Cardiac septum (tissue), 1 donor: ENCODE results near the gene PARL. TPM values are rescaled to one million over a fixed set of nuclear protein-coding genes. Genes with fewer than 3 reads are reported as not detected.

Experiments used
- DNase-seq: peaks from one replicate; pipeline ENCODE4 v3.0.0-alpha.2; 2020; ENCODE audit warnings: low spot score
- intact Hi-C: fragments of 100-400 bp; cut with DNase I; formaldehyde crosslinking; loops from one replicate; pipeline ENCODE4 v1.14.0; 2022
- total RNA-seq: library from RNA; stranded (reverse); fragmentation: NEBNext Ultra II Directional; extraction: Animal tissue kit (Norgen Biotek cat#: 25700); gene quantifications from one replicate; pipeline ENCODE4 v1.2.1, GENCODE V29; 2021
- donor health status: DM: no; HTN: no; CAD: no.

The PARL gene
- total RNA-seq, 1 donor from 2014 or later: 57.2 TPM

DNA sequence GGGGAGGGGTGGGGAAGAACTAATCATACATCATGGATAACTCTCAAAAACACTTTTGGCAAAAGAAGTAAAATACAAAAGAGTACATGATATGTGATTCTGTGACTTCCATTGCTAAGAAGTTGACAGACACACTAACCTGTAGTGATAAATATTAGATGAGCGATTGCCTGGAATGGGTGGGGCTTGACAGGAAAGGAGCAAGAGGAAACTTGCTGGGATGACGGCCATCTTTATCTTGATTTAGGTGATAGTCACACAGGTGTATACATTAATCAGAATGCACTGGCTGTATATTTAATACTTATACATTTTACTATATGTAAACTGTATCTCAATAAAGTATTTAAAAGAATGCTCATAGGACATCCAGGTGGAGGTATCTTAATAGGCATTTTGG is 13.1 kb downstream of the PARL start:
- no peak for DNase-seq
- intact Hi-C loops: no loop called here

DNA sequence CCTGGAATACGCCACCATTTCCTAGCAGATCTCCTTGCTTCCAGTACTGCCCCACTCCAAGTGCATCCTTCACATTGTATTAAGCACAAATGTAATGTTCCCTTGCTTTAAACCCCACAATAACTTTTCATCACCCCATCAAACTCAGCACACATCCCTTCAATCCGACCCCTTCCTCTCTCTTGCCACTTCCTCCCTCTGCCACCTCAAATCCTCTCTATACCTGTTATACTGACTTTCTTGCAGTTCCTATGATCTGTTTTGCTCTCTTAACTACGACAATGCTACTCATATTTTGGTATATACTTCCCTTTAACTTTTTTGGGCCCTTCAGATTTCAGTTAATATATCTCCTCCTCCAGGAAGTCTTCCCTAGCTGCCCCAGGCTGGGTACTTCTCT is 14.1 kb downstream of the PARL start:
- DNase-seq: no peak

DNA sequence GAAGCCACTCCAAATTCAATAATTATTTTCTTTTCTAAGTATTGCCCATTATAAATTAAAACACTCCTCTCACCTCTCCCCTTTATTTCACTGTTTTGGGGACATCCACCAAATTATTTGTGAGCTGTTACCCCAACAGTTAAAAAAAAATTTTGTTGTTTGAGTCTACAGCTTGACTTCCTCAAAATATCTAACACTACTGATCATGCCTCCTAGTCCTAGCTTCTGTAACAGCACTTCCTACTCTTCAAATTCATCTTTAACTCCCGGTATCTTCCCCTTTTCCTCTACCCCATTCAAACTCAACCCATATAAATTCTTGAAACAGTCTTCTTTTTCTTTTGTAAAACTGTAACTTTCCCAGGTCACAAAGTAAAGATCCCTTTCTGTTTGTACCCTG is 15.9 kb downstream of the PARL start:
- intact Hi-C loops: no loop called here
- DNase-seq: no peak

More for the DNA sequence above, 14.1 kb downstream of the PARL start:
- intact Hi-C loops: no loop called here

DNA sequence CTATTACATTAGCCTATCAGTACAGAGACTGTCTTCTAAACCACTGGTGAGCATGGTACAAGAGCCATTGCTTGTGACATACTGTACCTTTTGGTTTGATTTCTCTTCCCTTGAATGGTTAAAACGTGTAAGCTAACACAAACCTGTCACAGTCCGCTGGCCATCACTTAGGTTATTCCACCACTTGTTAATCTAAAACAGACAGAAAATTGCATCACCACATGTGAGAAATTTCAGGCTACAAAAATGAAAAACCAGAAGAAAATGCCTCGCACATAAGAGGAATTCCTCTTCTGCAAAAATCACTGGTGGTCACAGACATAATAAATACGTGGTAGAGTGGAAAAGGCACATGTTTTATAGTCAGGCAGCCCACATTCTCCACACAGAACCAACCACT is 22.1 kb downstream of the PARL start:
- no peak for DNase-seq
- intact Hi-C loops: no loop called here

DNA sequence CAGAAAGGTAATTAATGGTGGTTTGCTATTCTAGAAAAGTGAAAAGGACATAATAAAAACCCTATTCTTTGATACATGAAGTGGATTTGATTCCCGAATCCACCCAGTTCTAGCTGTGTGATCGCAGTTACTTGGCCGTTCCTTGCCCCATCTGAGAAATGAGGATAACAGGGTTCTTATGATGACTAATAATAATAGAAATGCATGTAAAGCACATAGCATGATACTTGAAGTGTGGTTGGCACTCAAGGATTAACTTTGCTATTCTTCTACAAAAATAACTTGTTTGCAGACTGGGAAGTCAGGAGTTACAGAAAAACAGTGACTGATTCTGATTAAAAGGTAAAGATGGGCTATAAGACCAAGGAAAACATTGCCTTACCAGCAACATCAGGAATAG is 26.8 kb downstream of the PARL start:
- intact Hi-C loops: no loop called here
- no peak for DNase-seq

DNA sequence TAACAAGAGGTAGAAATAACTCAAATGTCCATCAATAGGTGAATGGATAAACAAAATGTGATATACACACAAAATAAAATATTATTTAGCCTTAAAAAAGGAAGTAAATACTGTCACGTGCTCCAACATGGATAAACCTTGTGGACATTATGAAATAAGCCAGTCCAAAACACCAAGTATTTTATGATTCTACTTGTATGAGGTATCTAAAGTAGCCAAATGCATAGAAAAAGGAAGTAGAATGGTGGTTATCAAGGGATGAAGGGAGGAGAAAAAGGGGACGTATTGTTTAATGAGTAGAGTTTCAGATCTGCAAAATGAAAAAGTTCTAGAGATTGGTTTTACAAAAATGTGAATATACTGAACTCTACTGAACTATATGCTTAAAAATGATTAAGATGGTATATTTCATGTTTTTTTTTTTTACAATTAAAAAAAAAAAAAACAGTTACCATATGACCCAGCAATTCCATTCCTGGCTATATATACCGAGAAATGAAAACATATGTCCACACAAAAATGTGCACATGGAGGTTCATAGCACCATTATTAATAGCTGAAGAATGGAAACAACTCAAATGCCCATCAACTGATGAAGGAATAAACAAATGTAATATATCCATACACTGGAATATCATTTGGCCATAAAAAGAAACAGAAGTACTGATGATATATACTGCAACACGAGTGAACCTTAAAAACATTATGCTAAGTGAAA is 30.2 kb downstream of the PARL start:
- intact Hi-C loops: no loop called here
- DNase-seq: no peak

DNA sequence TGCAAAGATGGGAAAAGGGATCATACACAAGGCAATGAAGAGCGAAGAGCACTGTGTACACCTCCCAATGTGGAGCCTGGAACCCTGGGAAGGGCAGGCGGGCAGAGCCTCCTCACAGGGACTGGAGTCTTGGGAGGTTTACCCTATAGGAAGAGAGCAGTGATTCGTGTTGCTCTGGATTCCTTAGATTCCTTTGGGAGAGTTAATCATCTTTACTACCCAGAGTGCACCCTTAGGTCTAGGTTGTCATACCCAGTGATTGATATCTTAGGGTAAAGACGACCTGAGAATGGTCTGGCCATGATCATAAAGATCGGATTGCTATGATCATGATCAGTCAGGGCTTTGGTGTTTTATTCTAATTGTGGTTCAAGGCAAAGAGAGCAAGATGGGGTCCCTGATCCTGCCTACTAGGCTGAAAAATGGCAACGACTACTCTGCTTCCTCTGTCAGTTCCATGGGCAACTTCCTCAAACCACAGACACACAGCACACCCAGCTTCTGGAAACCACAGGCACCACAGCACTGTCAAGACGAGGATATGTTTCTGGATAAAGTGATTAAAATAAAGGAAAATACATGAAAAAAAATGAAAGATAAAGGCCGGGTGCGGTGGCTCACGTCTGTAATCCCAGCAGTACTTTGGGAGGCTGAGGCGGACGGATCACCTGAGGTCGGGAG is 38.9 kb downstream of the PARL start:
- intact Hi-C loops: no loop called here
- DNase-seq: no peak

DNA sequence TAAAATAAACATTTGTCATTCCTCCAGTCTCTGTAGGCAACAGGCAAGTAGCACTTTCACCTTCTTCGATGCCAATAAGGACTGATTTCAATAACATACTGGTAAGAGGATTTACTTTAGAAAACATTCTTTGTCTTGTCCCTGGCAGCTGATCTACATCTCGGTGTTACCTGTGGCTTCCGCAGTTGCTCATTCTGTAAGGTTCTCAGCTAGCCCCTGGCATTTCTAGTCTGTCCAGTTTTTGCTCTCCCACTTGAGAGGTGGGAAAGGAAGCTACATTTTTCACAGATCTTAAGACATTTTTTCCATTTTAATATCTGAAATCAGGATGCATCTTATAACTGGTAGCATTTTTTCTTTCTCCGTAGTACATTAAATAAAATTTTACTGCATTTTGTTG is 39.6 kb downstream of the PARL start:
- intact Hi-C loops: no loop called here
- no peak for DNase-seq

DNA sequence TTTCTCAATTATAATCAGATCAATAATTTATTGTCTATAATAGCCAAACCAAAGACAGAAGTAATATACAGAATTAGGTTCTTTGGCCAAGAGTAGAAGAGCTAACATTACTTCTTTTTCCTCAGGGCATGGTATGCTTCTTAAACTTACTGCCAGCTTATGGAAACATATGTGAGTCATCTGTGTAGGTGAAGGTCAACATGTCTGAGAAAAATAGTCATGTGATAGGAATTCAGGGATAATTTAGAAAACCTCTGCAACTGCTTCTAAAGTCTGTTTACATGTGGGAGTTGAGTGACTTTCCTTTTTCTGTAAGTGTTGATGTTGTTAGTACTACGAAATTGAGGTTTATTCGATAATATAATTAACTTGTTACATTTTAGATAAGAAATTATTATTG is 40.1 kb downstream of the PARL start:
- intact Hi-C loops: no loop called here
- no peak for DNase-seq

DNA sequence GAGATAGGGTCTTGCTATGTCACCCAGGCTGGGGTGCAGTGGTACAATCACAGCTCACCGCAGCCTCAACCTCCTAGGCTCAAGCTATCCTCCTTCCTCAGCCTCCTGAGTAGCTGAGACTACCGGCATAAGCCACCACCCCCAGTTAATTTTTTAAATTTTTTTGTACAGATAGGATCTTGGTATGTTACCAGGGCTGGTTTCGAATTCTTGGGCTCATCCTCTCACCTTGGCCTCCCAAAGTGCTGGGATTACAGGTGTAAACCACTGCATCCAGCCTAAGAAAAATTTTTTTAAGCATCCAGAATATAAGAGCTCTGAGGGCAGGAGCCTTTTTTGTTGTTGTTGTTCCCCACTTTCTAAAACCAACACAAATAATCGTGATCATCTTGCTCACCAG is 44.9 kb downstream of the PARL start:
- intact Hi-C loops: no loop called here
- DNase-seq: no peak

DNA sequence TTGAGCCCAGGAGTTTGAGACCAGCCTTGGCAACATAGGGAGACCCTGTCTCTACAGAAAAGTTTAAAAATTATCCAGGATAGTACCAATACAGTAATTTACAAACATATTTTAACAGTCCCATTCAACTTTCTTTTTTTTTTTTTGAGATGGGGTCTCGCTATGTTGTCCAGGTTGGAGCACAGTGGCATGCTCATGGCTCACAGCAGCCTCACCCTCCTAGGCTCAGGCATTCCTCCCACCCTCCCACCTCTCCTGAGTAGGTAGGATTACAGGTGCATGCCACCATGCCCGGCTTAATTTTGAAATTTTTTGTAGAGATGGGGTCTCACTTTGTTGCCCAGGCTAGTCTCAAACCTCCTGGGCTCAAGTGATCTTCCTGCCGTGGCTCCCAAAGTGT is 46.8 kb downstream of the PARL start:
- intact Hi-C loops: no loop called here
- no peak for DNase-seq

DNA sequence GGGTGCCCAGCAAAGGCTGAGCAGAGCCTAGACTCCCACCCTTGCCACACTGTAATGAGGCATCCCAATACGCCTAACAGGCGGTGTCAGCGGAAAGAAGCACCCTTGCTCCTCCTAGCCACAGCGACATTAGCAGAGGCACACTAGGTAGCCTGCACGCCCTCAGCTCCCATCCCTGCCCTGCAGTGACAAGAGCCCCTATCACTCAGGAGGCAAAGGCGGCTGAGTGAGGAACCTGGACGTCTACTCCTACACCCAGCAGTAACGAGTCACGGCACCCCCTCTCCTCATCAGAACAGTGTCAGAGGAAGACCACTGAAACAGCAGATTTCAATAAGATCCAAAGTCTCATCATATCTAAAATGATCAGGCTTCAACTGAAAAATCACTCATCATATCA is 47.3 kb downstream of the PARL start:
- DNase-seq: peak; percentile 63
- intact Hi-C loops: no loop called here

DNA sequence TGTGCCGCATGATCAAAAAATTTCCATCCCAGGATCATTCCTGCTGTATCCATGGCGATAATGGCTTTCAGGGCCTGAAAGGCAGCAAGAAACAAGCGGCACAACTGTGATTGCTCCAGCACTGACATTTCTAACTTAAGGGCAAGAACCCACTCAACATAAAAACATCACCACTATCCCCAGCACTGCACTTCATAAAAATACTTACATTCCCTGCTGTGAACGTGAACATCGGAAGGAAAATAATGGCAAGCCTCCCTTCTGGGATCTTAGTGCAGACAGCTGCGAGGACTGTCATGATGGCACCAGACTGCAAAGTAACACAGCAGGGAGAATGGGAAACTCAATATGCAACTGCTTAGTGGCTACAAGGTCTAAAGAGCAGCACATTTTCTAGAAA is 51.2 kb downstream of the PARL start:
- intact Hi-C loops: no loop called here
- DNase-seq: no peak

DNA sequence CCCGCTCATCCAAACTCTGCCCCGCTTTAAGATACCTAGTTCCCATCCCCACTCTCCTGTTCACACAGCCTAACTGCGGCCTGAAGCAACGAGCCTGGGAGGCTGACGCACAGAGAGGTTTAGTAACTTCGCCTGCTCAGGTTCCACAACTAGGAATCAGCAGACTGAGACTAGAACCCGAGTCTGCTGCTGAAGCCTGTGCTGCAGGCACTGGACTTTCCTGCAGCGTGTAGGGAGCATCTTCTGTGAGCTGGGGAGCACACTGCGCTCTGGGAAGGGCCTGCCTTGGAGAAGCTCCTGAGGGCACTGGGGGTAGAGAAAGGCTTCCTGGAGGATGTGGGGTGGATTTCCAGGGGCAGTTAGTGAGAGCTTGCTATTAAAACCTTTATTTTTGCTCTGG is 54.5 kb downstream of the PARL start:
- DNase-seq: no peak
- intact Hi-C loops: no loop called here

DNA sequence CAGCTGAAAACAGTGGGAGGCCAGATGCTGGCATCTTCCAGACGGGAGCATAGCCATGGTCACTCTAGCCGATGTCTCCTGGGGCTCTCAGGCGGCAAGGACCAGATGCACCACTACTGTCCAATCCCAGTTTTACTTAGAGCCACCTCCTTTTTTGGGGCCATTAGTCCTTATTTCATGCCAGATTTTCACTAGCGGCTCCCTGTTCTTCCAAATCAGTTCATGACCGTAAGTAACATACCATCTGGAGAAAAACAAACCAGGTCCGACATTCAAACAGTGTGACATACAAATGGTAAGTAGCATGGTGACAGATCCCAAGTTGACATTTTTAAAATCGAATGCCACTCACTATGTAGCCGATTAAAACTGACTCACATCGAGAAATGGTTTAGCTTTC is 55.2 kb downstream of the PARL start:
- intact Hi-C loops: no loop called here

DNA sequence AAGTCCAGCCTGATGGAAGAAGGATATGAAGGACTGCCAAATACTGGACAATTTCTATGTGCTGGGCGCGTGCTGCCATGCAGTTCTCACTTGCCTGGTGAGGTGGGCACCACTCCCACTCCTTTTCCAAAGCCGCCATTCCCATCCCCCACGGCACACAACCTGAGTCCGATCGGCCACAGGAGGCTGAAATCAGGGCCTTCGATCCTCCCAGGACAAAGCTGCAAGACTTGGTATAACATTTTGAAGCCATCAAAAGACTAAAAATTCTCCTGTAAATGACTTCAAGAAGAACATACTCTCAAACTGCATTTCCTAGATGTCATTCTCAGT is 56.2 kb downstream of the PARL start:
- intact Hi-C loops: no loop called here
- no peak for DNase-seq

More for the DNA sequence above, 55.2 kb downstream of the PARL start:
- DNase-seq: no peak

DNA sequence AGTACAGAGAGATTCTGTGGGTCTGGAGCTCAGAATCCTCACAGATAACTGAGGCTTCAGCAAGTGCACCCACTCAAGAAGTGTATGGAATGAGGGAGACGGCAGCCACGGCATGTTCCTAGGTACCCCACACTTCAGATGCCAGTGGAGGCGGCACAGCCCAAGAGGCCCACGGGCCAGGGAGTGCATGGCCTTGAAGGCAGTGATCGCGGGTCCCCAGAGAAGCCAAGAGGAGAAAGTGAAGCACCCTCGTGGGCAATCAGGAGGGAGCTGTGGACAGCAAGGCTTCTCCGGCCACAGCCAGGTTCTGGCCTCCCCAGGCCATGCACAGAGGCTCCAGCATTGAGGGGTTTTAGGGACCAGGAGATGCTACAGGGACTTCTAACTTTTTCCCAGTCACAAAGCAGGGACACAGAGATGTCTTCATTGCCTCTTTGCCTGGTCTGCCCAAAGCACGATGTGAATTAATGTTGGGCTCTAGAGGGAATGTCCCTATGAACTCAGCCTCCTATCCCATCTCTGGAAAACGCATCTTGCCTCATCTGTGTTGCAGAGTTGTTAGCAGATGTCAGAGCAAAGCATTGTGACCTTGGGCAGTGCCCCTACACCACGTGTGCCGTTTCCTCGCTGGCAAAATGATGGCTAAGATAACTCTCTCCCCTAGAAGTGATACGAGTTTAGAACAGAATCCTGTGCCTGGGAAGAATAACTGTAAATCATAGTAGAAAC is 56.7 kb downstream of the PARL start:
- peak; percentile 56 for DNase-seq
- intact Hi-C loops: no loop called here

DNA sequence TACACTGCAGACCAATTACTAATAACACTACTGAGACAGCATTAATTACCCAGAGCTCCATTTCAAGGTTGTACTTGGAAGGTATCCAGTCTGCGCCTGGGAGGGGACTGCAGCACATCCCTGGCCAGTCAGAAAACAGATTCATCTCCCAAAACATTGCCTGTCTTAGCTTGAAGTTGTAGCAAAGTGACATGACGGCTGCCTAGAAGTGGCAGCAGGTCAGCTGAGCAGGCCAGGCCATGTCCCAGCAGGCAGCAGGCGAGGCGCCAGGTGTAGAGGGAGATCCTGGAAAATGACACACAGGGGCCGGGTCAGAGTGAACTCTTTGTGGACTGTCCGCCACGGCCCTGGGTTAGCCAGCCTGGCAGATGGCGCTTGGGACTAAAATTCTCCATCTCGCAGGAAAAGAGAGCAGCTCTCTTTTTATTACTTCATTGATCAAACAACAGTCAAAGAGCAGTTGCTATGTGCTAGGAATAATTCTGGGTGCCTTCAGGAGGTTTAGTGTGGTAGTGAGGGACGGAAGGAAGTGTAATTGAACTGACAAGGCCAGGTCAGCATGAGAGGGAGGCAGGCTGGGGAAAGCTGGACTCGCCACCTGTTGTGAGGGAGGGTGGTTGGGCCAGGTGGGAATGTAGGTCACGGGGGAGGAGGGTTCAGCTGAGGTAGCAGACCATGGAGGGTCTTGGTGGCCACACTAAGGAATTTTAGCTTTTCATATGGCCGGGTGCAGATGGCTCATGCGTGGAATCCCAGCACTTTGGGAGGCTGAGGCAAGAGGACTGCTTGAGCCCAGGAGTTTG is 58.0 kb downstream of the PARL start:
- intact Hi-C loops: no loop called here
- peak; percentile 71 for DNase-seq

DNA sequence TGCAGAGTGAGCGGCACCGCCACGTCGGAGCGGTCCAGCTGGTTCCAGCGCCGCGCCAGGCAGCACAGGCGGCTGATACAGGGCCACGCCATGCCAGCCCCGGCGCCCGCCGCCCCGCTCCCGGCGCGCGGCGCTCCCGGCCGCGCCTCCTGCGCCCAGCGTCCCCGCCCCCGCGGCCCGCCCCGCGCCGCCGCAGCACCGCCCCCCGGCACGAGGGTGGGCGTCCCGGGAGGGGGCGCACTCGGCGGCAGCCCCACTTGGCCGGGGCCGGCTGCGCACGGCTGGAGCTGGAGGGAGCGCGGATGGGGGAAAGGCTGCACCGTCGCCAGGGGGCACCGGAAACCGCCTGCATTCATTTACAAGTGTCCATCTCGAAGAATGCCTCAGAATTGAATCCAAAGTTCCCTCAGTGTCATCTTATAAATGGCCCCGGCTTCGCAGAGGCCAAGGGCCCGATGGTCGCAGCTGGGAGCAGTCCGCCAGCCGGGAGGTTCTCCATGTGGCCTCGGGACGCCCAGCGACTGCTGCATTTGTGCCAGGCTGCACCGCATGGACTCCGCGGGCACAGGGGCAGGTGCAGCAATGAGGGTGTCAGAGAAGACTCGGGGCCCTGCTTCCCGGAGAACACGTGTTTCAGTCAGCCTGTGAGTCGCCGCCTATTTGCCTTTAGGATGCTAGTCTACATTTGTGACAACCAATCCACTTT is 59.1 kb downstream of the PARL start, which contains the start of gene MAP6D1:
Gene MAP6D1 (minus strand): TSS at position 122 of the 706 bp plus-strand sequence. CDS start 30 bp downstream, at position 92.
- intact Hi-C loops: no loop called here

More for the DNA sequence above, 59.1 kb downstream of the PARL start, which contains the start of gene MAP6D1:
- peak; percentile 73 for DNase-seq
